Measurements from ENCODE around the gene WDR19.
"Not testable (repeated sequence)": the region's sequence is repeated elsewhere in the genome, so short reads cannot be mapped to it uniquely, and the experiment has no call there.

The WDR19 gene

GRCh38 chr4:39179681-39180080, 2.6 kb upstream of the WDR19 start:
- TF ChIP-seq CTCF (IDR thresholded peaks at IDR 0.05) = no peak
- peaks cover 12% of the 10 kb centered on the region for H3K27me3 Mint-ChIP-seq (ENCODE audit: low read depth, poor library complexity)
- no peak overlapping the region for H3K27ac Mint-ChIP-seq
- H3K4me1 Mint-ChIP-seq = peaks cover 9% of the 10 kb centered on the region
- DNase-seq = no peak
- no peaks in the 10 kb centered on the region for H3K9me3 Mint-ChIP-seq
- no peak overlapping the region for H3K4me3 Mint-ChIP-seq
- H3K36me3 Mint-ChIP-seq (ENCODE audit: low read depth) = no peaks in the 10 kb centered on the region

- not testable (repeated sequence) for H3K36me3 Mint-ChIP-seq (ENCODE audit: low read depth); H3K27me3 Mint-ChIP-seq (ENCODE audit: low read depth, poor library complexity); H3K4me3 Mint-ChIP-seq; DNase-seq; H3K4me1 Mint-ChIP-seq; H3K9me3 Mint-ChIP-seq; H3K27ac Mint-ChIP-seq
Measured at GRCh38 chr4:39180629-39181028, 1.7 kb upstream of the WDR19 start.

GRCh38 chr4:39181520-39181904, 817 bp upstream of the WDR19 start:
- H3K9me3 Mint-ChIP-seq = no peaks in the 10 kb centered on the region
- peaks cover 9% of the 10 kb centered on the region for H3K4me1 Mint-ChIP-seq
- H3K27me3 Mint-ChIP-seq (ENCODE audit: low read depth, poor library complexity) = peaks cover 4% of the 10 kb centered on the region
- H3K36me3 Mint-ChIP-seq (ENCODE audit: low read depth) = peaks cover 10% of the 10 kb centered on the region
- H3K27ac Mint-ChIP-seq = no peak overlapping the region
- DNase-seq = no peak
- TF ChIP-seq CTCF (IDR thresholded peaks at IDR 0.05) = no peak
- no peak overlapping the region for H3K4me3 Mint-ChIP-seq

GRCh38 chr4:39201963-39202362, 19.6 kb downstream of the WDR19 start:
- no peak for TF ChIP-seq CTCF (IDR thresholded peaks at IDR 0.05)
- DNase-seq = no peak
- H3K4me1 Mint-ChIP-seq = no peaks in the 10 kb centered on the region
- H3K4me3 Mint-ChIP-seq = no peak overlapping the region
- H3K27ac Mint-ChIP-seq = no peak overlapping the region
- no peaks in the 10 kb centered on the region for H3K27me3 Mint-ChIP-seq (ENCODE audit: low read depth, poor library complexity)
- peaks cover 65% of the 10 kb centered on the region for H3K36me3 Mint-ChIP-seq (ENCODE audit: low read depth)
- H3K9me3 Mint-ChIP-seq = peaks cover 15% of the 10 kb centered on the region

GRCh38 chr4:39204543-39204942, 22.2 kb downstream of the WDR19 start:
- DNase-seq = no peak
- Mint-ChIP-seq H3K27ac (no peak overlapping the region), H3K27me3 (ENCODE audit: low read depth, poor library complexity) (no peaks in the 10 kb centered on the region), H3K36me3 (ENCODE audit: low read depth) (peaks cover 84% of the 10 kb centered on the region), H3K4me3 (no peak overlapping the region), H3K4me1 (no peaks in the 10 kb centered on the region), H3K9me3 (peaks cover 15% of the 10 kb centered on the region)
- no peak for TF ChIP-seq CTCF (IDR thresholded peaks at IDR 0.05)

- Mint-ChIP-seq H3K27ac (no peak overlapping the region), H3K36me3 (ENCODE audit: low read depth) (peaks cover 86% of the 10 kb centered on the region), H3K4me1 (no peaks in the 10 kb centered on the region), H3K27me3 (ENCODE audit: low read depth, poor library complexity) (no peaks in the 10 kb centered on the region), H3K4me3 (no peak overlapping the region), H3K9me3 (peaks cover 15% of the 10 kb centered on the region)
- no peak for TF ChIP-seq CTCF (IDR thresholded peaks at IDR 0.05)
- no peak for DNase-seq
Measured at GRCh38 chr4:39205000-39205399, 22.7 kb downstream of the WDR19 start.

Data from nephron progenitor cell (in vitro differentiated cells).